IPS DF 6.9 (cell line): ENCODE data around the gene ZNF621.

Experiments used
- DNase-seq: peaks from one replicate; pipeline ENCODE4 v3.0.0-alpha.2; 2013; ENCODE audit warnings: low read depth, low spot score
- H3K27ac ChIP-seq: one replicate; pipeline ENCODE4 v1.5.1; 2013; ENCODE audit warnings: low read length, control low read depth
- H3K27me3 ChIP-seq: 2 replicates; pipeline ENCODE4 v1.6.1; 2013; ENCODE audit warnings: mild to moderate bottlenecking, low read length; ENCODE audit not compliant: control insufficient read depth, insufficient read depth
- H3K36me3 ChIP-seq: 2 replicates; pipeline ENCODE4 v1.6.1; 2013; ENCODE audit warnings: low read length; ENCODE audit not compliant: control insufficient read depth, insufficient read depth
- H3K4me1 ChIP-seq: 2 replicates; pipeline ENCODE4 v1.6.1; 2013; ENCODE audit warnings: low read length; ENCODE audit not compliant: control insufficient read depth, insufficient read depth
- H3K4me3 ChIP-seq: 2 replicates; pipeline ENCODE4 v1.5.1; 2013; ENCODE audit warnings: mild to moderate bottlenecking, low read length
- H3K9me3 ChIP-seq: 2 replicates; pipeline ENCODE4 v1.6.1; 2013; ENCODE audit warnings: low read length, inconsistent platforms; ENCODE audit not compliant: control insufficient read depth, insufficient read depth
- WGBS: extraction: QIAGEN DNeasy Blood & Tissue Kit; methylation state at CpG from one replicate; pipeline ENCODE4 v1.1.7; 2013; ENCODE audit warnings: mixed read lengths, missing lambda C conversion rate; ENCODE audit not compliant: insufficient read length, insufficient coverage; 5-methylcytosine and 5-hydroxymethylcytosine counted together

The ZNF621 gene

DNA sequence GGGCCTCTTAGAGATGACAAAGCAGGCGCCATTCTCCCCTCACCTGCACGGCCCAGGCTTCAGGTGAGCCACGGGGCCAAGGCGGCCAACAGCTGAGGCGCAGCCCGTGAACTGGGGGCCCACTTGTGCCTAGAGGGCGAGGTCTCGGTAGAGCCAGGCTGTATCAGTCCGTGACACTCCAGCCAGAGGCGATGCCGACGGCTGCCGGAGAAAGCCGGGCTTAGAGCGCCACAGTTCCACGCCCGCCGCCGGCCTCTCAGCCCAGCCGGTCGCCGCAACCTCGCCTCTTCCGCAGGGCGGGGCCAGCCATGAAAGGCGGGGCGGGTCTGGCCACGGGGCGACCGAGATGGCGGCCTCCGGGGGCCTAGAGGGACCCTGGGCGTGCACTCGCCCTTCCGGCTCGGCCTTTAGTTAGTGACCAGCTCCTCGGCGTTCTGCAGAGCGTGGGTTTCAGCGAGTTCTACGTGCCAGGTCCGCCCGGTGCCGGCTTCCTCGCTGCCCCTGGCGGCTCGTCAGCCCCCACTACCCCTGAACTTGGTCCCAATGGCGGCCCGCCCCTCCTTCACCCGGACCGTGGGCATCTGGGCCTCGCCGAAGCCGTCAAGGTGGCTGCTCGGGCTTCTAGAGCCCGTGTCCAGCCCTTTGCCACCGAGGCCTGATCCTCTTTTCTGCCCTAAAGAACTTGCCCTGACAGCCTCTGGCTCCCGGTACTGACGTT lies at the start of gene ZNF621:
Gene ZNF621, plus strand, starts transcription at position 393 of the 718 bp plus-strand sequence. CDS start 881 bp downstream, outside the sequence.
- Histone ChIP-seq H3K4me1 (no peaks in the 10 kb centered on the region), H3K4me3 (peak within 1 kb of the TSS; percentile 79), H3K27ac (no peak within 1 kb of the TSS), H3K27me3 (no peaks in the 10 kb centered on the region), H3K36me3 (no peaks in the 10 kb centered on the region; the same call in 1 of the 2 replicates), H3K9me3 (no peaks in the 10 kb centered on the region)
- WGBS: no CpG with 5 or more reads among the region's 59 CpGs
- DNase-seq: peak; percentile 41

DNA sequence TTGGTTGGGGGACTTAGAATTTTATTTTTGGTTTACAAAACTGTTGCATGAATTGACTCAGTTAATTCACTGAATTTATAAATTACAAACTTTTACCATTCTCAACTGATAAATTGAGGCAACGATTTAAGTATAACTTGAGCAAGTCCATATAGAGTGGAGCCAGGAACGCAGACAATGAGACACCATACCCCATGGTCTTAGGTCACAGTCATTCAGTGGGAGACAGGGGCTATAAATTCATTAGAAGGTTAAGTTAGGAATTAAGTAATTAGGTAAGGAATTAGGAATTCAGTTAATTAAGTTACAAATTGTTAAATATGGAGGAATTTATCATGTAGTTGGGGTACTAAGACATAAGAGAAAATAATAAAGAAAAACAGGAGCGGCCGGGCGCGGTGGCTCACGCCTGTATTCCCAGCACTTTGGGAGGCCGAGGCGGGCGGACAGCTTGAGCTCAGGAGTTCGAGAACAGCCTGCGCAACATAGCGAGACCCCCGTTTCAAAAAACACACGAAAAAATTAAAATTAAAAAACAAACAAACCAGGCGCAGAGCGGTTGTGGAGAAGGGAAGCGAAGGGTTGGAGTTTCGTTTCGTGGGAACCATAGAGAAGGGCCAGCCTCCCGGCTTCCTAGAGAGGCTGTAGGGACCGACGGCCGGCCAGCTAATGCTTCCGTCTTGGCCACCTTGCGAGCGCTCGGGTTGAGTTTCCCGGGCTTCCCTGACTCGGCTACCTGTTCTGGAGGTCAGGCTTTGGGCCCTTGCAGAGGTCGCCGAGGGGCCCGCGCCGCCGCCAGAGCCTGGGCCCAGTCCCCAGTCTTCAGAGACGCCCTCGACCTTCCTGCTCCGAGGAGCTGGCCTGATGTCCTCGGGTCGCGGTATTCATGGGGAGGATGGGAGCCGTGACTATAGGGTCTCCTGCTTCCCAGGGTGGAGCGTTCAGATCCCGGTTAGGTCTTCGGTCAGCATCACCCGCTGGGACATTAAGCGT lies 48.0 kb upstream of the ZNF621 start, which contains the start of gene ZNF619:
Gene ZNF619, plus strand, starts transcription at position 645 of the 993 bp plus-strand sequence. CDS start 858 bp downstream, outside the sequence.
- WGBS: no CpG with 5 or more reads among the region's 48 CpGs
- no peak for DNase-seq
- H3K4me1 ChIP-seq: peaks cover 3% of the 10 kb centered on the region; the same call in 1 of the 2 replicates
- peak within 1 kb of the TSS; percentile 68 for H3K4me3 ChIP-seq
- H3K9me3 ChIP-seq: no peaks in the 10 kb centered on the region
- H3K27me3 ChIP-seq: no peaks in the 10 kb centered on the region
- no peaks in the 10 kb centered on the region for H3K36me3 ChIP-seq
- no peak within 1 kb of the TSS for H3K27ac ChIP-seq

DNA sequence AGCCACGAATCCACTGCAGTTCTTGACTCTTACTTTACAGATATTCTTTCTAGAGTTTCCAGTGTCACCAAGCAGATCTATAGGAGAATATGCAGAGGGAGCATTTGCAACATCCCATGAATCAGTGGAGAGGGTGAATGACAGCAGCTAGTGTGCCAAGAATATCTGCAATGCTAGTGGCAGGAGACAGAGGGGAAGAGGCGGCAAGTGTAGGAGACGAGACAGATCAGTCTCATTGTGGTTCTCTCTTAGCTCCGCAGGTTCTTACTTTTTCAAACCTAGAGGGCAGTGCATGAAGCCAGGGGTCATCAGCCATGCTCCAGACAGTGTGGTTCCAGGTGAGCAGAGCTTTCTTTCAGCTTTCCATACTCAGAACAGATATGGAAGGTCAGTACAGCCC lies 47.1 kb upstream of the ZNF621 start:
- Histone ChIP-seq H3K9me3 (no peaks in the 10 kb centered on the region), H3K27ac (no peak overlapping the region), H3K36me3 (no peaks in the 10 kb centered on the region), H3K4me1 (peaks cover 3% of the 10 kb centered on the region; the same call in 1 of the 2 replicates), H3K4me3 (no peak overlapping the region), H3K27me3 (no peaks in the 10 kb centered on the region)
- no peak for DNase-seq
- no CpG with 5 or more reads among the region's 4 CpGs for WGBS

DNA sequence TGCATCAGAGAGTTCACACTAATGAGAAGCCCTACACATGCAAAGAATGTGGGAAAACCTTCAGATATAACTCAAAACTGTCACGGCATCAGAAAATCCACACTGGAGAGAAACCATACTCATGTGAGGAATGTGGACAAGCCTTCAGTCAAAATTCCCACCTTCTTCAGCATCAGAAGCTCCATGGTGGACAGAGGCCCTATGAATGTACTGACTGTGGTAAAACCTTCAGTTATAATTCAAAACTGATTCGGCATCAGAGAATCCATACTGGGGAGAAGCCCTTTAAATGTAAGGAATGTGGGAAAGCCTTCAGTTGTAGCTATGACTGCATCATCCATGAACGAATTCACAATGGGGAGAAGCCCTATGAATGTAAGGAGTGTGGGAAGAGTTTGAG lies 37.6 kb upstream of the ZNF621 start:
- H3K27ac ChIP-seq: no peak overlapping the region
- WGBS: no CpG with 5 or more reads among the region's 3 CpGs

DNA sequence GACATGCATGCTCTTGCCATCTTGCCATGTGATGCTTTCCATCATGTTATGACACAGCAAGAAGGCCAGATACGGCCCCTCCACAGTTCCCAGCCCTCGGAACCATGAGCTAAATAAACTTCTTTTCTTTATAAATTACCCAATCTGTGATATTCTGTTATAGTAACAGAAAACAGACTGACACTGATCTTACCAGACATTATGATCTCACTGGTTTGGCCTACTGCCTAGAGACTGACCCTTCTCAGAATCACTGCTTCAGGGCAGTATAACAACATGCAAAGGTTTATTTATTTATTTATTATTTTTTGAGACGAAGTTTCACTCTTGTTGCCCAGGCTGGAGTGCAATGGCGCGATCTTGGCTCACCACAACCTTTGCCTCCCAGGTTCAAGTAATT lies 33.8 kb upstream of the ZNF621 start:
- peaks cover 7% of the 10 kb centered on the region; the same call in 1 of the 2 replicates for H3K36me3 ChIP-seq
- whole genome bisulfite sequencing: no CpG with 5 or more reads among the region's 5 CpGs
- no peaks in the 10 kb centered on the region for H3K4me1 ChIP-seq
- H3K4me3 ChIP-seq: no peak overlapping the region
- no peak overlapping the region for H3K27ac ChIP-seq
- H3K9me3 ChIP-seq: peaks cover 3% of the 10 kb centered on the region
- DNase-seq: no peak
- no peaks in the 10 kb centered on the region for H3K27me3 ChIP-seq

More for the DNA sequence above, 37.6 kb upstream of the ZNF621 start:
- H3K27me3 ChIP-seq: no peaks in the 10 kb centered on the region
- H3K9me3 ChIP-seq: peaks cover 3% of the 10 kb centered on the region
- no peak overlapping the region for H3K4me3 ChIP-seq
- DNase-seq: no peak
- peaks cover 7% of the 10 kb centered on the region; the same call in 1 of the 2 replicates for H3K36me3 ChIP-seq
- no peaks in the 10 kb centered on the region for H3K4me1 ChIP-seq

DNA sequence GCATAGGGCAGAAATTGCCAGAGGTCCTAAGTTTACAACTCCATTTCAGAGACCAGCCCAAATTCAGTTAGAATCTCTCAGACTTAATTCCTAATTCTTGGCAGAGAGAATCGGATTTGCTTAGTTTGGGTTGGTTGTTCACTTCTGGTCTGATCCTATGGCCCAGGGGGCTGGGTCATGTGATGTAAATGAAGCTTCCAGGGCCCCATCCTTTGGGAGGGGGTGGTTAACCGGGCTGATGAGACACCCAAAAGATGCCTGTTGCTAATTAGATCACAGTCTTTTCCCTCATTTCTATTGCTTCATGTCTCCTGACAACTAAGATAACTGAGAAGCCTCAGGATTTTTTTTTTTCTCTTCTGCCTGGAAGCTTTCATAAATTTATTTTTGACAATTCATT lies 30.1 kb upstream of the ZNF621 start:
- no peaks in the 10 kb centered on the region for H3K4me1 ChIP-seq
- no peak for DNase-seq
- H3K27ac ChIP-seq: no peak overlapping the region
- H3K4me3 ChIP-seq: no peak overlapping the region
- H3K27me3 ChIP-seq: no peaks in the 10 kb centered on the region
- H3K9me3 ChIP-seq: no peaks in the 10 kb centered on the region
- WGBS: no CpG with 5 or more reads among the region's 2 CpGs
- H3K36me3 ChIP-seq: no peaks in the 10 kb centered on the region

DNA sequence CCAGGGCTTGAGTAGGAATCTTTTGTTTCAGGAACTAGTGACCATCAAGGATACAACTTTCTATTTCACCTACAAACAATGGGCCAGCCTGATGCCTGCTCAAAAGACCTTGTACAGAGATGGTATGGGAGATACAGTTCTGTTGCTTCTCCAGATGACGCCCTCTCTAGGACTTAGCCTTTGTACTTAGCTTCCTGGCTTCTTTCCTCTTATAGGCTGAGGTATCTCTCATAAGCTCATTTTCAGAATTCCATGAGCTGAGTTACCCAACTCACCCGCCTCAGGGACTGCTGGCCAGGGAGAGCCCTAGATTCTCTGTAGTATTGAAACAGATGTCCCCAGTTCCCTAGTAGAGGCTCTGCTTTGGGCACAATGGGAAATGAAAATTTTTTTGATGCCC lies 27.5 kb upstream of the ZNF621 start:
- no CpG with 5 or more reads among the region's 2 CpGs for WGBS
- Histone ChIP-seq H3K36me3 (no peaks in the 10 kb centered on the region), H3K9me3 (no peaks in the 10 kb centered on the region), H3K4me3 (no peak overlapping the region), H3K27ac (no peak overlapping the region), H3K27me3 (no peaks in the 10 kb centered on the region), H3K4me1 (no peaks in the 10 kb centered on the region)
- no peak for DNase-seq

DNA sequence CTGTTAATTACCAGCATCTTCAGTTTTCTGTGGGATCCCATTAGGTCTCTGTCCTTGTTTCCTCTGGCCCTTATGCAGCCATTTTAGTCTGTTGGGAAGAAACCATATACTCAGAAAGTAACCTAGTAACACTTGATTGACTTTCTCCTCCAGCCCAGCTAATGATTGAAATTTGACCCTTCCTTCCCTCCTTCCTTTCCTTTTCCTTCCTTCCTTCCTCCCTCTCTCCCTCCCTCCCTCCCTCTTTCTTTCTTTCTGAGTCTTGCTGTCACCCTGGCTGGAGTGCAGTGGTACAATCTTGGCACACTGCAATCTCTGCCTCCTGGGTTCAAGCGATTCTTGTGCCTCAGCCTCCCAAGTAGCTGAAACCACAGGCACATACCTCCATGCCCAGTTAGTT lies 24.8 kb upstream of the ZNF621 start:
- Histone ChIP-seq H3K4me3 (no peak overlapping the region), H3K27me3 (no peaks in the 10 kb centered on the region), H3K9me3 (no peaks in the 10 kb centered on the region), H3K27ac (no peak overlapping the region), H3K36me3 (no peaks in the 10 kb centered on the region), H3K4me1 (no peaks in the 10 kb centered on the region)
- WGBS: no CpG with 5 or more reads among the region's 1 CpG
- no peak for DNase-seq

DNA sequence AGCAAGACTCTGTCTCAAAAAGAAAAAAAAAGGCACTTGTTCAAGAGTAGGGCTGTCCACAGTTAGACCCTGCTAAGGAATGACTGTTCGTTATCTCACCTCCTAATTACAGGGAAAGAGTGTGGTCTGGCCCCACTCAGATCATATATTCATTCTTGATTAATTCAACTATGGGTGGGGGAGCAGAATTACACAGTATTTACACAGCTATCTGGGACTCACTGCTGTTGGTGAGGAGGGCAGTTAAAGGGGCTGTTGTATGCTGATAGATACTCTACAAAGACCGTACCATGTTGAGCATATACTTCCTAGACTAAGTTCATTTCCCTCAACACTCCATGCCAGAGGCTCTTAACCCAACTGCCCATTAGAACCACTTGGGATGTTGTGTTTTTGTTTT lies 22.7 kb upstream of the ZNF621 start:
- H3K4me1 ChIP-seq: peaks cover 1% of the 10 kb centered on the region
- H3K36me3 ChIP-seq: no peaks in the 10 kb centered on the region
- H3K4me3 ChIP-seq: no peak overlapping the region
- H3K9me3 ChIP-seq: no peaks in the 10 kb centered on the region
- H3K27ac ChIP-seq: no peak overlapping the region
- no CpG with 5 or more reads among the region's 2 CpGs for WGBS
- DNase-seq: no peak
- no peaks in the 10 kb centered on the region for H3K27me3 ChIP-seq

DNA sequence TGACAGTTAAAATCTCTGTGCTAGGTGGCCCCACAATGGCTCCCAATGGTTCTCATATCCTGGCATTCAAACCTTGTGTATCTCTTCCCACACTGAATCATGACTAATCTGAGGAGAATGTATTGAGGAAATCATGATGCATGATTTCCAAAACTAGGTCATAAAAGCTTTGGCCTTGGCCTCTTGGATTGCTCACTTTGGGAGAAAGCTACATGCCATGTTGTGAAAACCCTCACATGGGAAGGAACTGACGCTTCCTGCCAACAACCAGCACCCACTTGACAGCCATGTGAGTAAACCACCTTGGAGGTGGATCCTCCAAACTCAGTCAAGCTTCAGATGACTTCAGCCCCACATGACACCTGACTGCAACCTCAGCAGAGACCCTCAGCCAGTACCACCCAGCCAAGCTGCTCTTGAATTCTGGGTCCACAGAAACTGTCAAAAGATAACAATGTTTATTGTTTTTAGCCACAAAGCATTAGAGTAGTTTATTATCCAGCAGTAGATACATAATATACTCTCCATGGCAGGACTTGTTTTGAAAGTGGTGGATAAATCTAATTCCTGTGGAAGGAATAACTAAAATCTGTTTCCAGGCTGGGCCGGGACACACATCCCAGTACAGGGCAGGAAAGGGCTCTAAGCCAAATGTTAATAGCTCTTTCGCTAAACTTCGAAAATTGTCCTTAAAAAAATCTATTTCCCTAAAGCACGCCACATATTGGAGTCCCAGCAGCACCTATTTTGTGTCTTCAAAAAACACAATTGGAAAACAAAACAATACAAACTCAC lies 19.9 kb upstream of the ZNF621 start:
- Histone ChIP-seq H3K36me3 (peaks cover 2% of the 10 kb centered on the region; the same call in 1 of the 2 replicates), H3K27me3 (no peaks in the 10 kb centered on the region), H3K4me3 (no peak overlapping the region), H3K4me1 (peaks cover 1% of the 10 kb centered on the region), H3K9me3 (no peaks in the 10 kb centered on the region), H3K27ac (no peak overlapping the region)
- no peak for DNase-seq
- WGBS: no CpG with 5 or more reads among the region's 5 CpGs
